GM10266 (cell line): ENCODE results near the gene TMEM74B.

Source experiments
- DNase-seq: peaks from one replicate; pipeline ENCODE4 v3.0.0; 2012; ENCODE audit errors: extremely low spot score
- TF ChIP-seq, protein P1 (sequence below): IDR thresholded peaks from 2 replicates; pipeline ENCODE4 v1.5.1; 2012; ENCODE audit warnings: mild to moderate bottlenecking, low read depth; ENCODE audit not compliant: control insufficient read depth, insufficient read depth; ENCODE audit errors: missing control alignments

The TMEM74B gene

DNA sequence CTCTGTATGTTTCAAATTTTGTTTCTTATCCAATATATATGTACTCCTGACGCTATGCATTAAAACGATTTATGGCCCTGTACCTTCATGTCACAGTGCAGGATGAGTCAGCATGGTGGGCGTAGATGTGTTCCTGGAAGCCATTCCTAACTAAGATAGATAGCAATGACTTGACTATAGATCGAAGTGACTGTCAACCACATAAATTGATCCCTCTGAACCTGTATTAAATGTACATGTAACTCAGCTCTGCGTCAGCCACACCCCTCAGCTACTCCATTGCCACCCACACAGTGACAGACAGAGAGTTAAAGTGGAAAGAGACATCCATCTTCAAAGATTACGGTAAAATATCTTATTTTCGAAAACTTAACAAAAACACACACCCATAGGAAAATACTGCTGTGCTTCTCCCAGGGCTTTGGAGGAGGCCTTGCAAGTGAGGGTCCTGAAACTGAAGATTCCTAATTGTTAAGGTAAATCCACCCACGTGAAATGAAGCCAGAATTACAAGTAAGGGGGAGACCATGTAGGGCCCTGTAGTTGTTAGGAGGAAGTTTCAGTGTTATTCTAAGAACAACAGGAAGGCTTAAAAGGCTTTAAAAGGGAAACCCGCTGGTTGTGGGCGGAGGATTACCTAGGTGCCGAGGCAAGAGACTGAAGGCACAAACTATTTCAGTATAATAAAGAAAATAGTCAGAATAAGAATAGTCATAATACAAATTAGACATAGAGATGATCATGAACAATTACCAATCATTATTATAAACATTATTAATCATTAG lies 30.8 kb upstream of the TMEM74B start:
- TF ChIP-seq, protein P1, sequence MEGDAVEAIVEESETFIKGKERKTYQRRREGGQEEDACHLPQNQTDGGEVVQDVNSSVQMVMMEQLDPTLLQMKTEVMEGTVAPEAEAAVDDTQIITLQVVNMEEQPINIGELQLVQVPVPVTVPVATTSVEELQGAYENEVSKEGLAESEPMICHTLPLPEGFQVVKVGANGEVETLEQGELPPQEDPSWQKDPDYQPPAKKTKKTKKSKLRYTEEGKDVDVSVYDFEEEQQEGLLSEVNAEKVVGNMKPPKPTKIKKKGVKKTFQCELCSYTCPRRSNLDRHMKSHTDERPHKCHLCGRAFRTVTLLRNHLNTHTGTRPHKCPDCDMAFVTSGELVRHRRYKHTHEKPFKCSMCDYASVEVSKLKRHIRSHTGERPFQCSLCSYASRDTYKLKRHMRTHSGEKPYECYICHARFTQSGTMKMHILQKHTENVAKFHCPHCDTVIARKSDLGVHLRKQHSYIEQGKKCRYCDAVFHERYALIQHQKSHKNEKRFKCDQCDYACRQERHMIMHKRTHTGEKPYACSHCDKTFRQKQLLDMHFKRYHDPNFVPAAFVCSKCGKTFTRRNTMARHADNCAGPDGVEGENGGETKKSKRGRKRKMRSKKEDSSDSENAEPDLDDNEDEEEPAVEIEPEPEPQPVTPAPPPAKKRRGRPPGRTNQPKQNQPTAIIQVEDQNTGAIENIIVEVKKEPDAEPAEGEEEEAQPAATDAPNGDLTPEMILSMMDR = no peak
- no peak for DNase-seq

DNA sequence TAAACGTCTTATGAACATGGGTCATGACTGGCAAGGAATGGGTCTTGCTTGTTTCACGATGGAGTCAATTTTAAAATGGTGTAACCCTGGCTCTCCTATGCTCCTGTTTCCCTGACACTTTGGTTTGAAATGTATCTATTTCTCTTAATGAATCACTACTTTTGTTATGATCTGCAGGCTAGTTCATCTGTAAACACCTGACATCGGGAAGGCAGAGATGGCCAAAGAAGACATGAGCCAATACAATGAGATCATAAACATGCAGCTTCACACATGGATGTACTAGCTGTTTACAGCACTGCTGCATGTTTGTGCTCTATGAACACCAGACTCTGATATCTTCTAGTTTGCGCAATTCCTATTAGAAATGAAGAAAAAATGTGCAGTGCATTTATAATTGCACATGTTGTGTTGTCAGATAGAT lies 30.1 kb upstream of the TMEM74B start:
- DNase-seq = no peak

DNA sequence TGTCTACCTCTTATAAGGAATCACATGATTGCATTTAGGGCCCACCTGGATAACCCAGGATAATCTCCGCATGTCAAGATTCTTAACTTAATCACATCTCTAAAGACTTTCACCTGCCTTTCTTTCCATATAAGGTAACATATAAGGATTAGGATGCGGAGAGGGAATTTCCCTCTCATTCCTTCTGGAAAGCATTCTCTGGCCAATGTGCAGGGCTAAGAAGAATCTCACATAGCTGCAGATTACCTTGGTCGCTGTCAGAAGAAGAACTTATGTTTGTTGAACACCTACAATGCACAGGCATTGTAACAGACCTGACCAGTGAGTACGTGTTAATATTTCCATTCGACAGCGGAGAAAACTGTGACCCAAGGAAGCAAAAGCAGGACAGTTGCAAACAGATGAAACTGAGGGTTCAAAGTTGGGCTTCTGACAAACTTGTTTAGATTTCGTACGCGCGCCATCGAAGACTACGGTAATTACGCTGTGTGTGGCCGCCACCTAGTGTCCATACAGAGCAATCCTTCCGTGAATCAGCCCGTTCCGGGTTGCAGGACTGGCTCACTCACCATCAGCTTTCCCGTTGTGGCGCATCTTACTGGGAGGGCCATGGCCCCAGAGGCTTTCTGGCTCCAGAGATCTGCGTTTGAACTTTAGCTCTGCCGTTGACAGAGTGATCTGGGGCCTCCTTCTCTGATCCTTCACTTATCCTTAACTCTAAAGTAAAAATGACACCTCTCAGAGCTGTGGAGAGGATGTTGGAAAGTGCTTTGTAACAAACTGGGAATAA lies 28.0 kb upstream of the TMEM74B start:
- peak; percentile 65 for DNase-seq
- TF ChIP-seq, protein P1 = peak; percentile 89

More for the DNA sequence above, 30.1 kb upstream of the TMEM74B start:
- TF ChIP-seq, protein P1 = no peak

DNA sequence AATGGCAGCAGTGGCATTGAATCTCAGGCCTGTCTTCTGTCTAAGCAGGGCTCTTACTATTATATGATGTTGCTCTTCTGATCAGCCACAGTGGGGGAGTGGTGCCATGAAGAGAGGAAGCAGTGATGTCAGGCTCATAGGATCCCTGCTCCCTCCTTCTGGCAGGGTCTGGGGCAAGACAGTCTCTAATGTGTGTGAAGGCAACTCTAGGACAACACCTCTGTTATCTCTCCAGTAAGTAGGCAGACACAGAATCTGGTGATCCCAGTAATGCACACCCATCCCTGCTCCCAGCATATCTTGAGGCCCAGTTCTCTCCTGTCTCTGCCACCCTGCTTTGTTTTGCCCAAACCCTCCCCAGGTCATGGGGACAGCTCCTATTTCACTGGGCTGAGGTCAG lies 27.2 kb upstream of the TMEM74B start:
- TF ChIP-seq, protein P1 = no peak
- DNase-seq = no peak

DNA sequence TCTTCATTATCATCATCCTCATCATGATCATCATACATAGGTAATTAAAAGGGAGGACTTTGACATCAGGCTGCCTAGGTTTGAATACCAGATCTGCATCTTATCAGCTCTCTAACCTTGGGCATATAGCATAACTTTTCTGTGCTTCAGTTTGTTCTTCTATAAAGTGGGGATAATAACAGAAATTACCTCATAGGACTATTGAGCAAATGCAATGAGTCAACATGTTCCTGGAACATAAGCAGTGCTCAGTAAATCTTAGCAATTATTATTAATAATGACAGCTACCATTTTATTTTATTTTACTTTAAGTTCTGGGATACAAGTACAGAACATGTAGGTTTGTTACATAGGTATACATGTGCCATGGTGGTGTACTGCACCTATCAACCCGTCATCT lies 25.7 kb upstream of the TMEM74B start:
- DNase-seq = no peak
- TF ChIP-seq, protein P1 = no peak

DNA sequence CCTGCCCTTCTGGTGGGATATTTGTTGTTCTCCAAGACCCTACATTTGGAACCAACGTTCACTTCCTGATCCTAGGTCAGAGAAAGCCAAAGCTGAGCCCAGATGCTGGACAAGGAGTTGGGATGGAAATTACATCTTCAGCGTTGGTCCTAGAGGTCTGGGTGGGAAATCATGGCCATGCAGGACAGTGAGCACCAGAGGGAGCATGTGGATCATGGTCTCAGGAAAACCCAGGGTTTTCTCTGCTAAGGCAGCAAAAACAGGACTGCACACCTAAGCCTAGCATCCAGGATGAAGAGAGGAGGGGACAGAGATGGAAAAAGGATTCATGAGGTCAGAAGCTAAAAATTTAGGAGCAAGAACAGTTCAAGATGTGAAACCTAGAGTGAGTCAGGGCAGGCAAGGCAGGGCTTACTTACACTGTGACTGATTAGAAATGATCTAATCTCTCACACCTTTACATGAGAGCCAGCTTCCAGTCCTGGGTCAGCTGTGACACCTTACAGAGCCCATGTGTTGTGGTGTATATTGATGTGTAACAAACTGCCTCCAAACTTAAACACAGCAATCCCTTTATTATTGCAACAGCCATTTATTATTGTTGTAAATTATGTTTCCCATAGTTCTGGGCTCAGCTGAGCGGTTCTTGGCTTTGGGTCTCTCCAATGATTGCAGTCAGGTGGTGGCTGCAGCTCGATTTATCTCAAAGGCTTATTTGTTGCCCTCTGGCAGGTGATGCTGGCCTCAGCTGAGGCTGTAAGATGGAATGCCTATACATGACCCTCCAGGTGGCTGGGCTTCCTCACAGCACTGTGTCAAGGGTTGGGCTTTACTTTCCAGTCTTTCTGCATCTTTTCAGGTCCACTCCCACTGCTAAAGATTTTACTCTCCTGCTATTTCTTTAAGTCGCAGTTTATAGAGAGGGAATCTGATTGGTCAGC lies 24.9 kb upstream of the TMEM74B start:
- TF ChIP-seq, protein P1 = no peak
- DNase-seq = no peak
